SK-N-SH treated with all-trans-retinoic acid at 6 μM for 48 hours (cell line): Measurements from ENCODE around the gene SOCS3.

Source experiments
- CREB5 ChIP-seq: fragments of 250-450 bp; sonication (Bioruptor Pico); IDR thresholded peaks from 2 replicates; pipeline ENCODE4 v1.5.1; 2020; ENCODE audit warnings: low read depth, mild to moderate bottlenecking, moderate library complexity
- GLIS3 ChIP-seq: fragments of 250-450 bp; sonication (Bioruptor Pico); IDR thresholded peaks from 2 replicates; pipeline ENCODE4 v1.5.0; 2020; ENCODE audit warnings: mild to moderate bottlenecking, moderate library complexity
- PATZ1 ChIP-seq: fragments of 250-450 bp; sonication (Bioruptor Pico); IDR thresholded peaks from 2 replicates; pipeline ENCODE4 v1.8.0; 2020; ENCODE audit warnings: mild to moderate bottlenecking, moderate library complexity, borderline replicate concordance
- RARB ChIP-seq: fragments of 250-450 bp; sonication (Bioruptor Pico); IDR thresholded peaks from 2 replicates; pipeline ENCODE4 v1.8.0; 2021; ENCODE audit warnings: mild to moderate bottlenecking, moderate library complexity
- TCF4 ChIP-seq: fragments of 250-450 bp; sonication (Bioruptor Pico); IDR thresholded peaks from 2 replicates; pipeline ENCODE4 v1.8.0; 2021; ENCODE audit warnings: mild to moderate bottlenecking, moderate library complexity, borderline replicate concordance
- TSHZ2 ChIP-seq: fragments of 250-450 bp; sonication (Bioruptor Pico); IDR thresholded peaks from 2 replicates; pipeline ENCODE4 v1.5.0; 2020; ENCODE audit warnings: mild to moderate bottlenecking, moderate library complexity
- ZC3H10 ChIP-seq: fragments of 250-450 bp; sonication (Bioruptor Pico); IDR thresholded peaks from 2 replicates; pipeline ENCODE4 v1.5.1; 2021; ENCODE audit warnings: mild to moderate bottlenecking, moderate library complexity
- ZFP3 ChIP-seq: fragments of 250-450 bp; sonication (Bioruptor Pico); IDR thresholded peaks from 2 replicates; pipeline ENCODE4 v1.5.0; 2020; ENCODE audit warnings: mild to moderate bottlenecking, moderate library complexity
- ZFP30 ChIP-seq: fragments of 450-650 bp; formaldehyde crosslinking; IDR thresholded peaks from 2 replicates; pipeline ENCODE4 v1.5.0; 2022; ENCODE audit warnings: mild to moderate bottlenecking, moderate library complexity

GRCh38 chr17:78365561-78366108, 5.8 kb upstream of the SOCS3 start:
- no peak for TF ChIP-seq GLIS3 (CRISPR knock-in tag)
- no peak for TF ChIP-seq PATZ1 (CRISPR knock-in tag)
- no peak for TF ChIP-seq ZFP30 (CRISPR knock-in tag)
- no peak for TF ChIP-seq ZC3H10 (CRISPR knock-in tag)
- TF ChIP-seq RARB (CRISPR knock-in tag), result no peak
- TF ChIP-seq TSHZ2 (CRISPR knock-in tag), result no peak
- no peak for TF ChIP-seq TCF4 (CRISPR knock-in tag)
- TF ChIP-seq CREB5 (CRISPR knock-in tag), result no peak
- no peak for TF ChIP-seq ZFP3 (CRISPR knock-in tag)
